HG02981 (cell line): ENCODE results near the gene RAPGEF1.

Source experiments
- ATAC-seq: cut with Tn5 transposase; IDR thresholded peaks from one replicate; pipeline ENCODE4 v1.9.1; 2021; ENCODE audit warnings: mild to moderate bottlenecking, moderate library complexity; ENCODE audit not compliant: unreplicated experiment

RAPGEF1 gene

GRCh38 chr9:131591845-131592208 is 148.0 kb downstream of the RAPGEF1 start:
- no peak for ATAC-seq

GRCh38 chr9:131590907-131591844 is 148.7 kb downstream of the RAPGEF1 start:
- peak; percentile 45 for ATAC-seq

DNA sequence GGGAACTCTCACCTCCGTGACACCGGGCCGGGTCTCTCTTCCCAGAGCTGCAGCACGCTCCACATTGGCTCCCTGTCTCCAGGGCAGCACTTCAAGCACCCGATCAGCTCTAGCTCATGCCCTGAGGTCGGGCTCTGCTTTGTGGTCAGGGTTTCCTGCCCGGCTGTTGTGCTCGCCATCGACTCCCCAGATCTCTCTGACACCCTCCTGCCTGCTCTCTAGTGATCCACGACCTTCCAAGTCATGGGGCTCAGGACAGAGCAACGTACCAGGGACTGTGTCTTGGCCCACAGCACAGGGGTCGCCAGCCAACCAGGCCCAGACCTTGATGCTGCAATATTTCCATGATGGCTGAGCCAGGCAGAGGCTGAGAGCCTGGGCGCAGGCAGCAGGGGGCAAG is 149.4 kb downstream of the RAPGEF1 start:
- ATAC-seq, result no peak

DNA sequence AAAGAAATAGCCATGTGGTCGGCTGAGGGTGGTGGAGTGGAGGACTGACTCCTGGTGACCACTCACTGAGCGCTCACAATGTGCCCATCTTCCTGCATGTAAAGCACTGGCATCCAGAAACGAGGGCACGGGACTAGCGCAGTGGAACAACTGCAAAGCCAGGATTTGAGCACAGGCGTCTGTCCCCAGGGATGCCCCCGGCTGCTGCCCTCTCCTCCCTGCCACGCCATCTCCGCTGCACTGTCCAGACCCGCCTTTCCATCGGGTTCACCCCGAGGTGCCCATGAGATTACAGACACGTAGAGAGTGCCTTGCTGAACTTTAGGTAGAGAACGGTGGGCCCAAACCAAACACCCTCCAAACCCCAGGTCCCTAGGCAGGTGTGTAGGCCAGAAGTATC is 149.9 kb downstream of the RAPGEF1 start:
- ATAC-seq, result no peak

DNA sequence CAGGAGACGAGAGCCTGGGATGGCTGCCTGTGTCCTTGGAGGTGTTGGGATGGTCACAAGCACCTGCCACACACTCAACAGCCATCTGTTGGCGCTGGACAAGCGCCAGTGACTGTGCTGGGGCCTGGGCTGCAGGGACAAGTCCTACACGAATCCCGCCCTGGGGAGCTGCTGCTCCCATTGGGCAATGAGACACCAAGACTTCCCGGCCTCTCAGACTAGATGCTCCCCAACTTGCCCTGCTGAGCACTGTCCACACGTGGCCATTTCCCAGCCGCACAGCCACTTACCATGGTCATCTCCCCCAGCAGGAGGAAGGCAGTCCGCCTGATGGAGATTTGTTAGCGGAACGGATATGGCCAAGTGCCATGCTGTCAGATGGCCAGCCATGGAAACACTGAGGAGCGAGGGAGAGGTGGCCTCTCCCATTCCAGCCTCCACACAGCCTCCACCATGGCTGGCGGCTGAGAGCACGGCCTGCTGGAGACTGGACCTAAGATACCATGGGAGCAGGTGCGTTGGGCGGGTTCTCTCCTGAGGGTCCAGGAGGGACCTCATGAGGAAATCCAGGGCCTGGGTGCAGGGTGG is 150.7 kb downstream of the RAPGEF1 start:
- ATAC-seq, result no peak

- no peak for ATAC-seq
Measured at GRCh38 chr9:131588396-131588795, 151.5 kb downstream of the RAPGEF1 start.

- no peak for ATAC-seq
Measured at GRCh38 chr9:131587906-131588305, 152.0 kb downstream of the RAPGEF1 start.

DNA sequence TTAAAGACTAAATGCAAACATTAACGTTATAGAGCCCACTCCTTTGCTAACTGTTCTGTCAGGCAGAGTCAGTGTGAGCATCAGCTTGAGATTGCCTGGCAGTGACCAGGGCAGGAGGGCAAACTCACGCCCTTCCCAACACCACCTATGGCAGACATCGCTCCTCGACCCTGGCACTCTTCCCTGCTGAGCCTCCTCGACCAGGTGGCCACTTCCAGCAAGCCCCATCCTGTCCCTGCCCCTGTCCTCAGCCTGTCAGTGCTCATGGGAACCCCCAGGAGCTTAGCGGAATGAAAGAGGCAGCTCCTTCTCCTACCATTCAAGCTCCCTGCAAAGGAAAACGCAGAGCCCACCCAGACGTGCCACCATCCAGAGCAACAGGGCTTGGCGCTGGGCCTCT is 152.5 kb downstream of the RAPGEF1 start:
- ATAC-seq, result no peak

DNA sequence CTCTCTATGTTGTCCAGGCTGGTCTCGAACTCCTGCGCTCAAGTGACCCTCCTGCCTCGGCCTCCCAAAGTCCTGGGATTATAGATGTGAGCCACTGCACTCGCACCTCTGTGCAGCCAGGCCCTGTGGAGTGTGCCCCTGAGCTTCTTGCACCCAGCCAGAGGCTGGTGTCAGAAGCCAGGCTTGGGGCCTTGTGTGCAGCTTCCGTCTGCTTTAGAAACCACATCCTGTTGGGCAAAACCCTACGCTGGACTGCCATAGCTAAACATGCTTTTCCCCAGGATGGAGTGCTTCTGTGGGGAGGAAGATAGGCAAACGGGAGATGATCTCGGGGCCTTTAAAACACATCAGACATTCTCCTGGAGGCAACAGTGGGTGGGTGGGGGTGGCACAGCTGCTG is 154.5 kb downstream of the RAPGEF1 start:
- ATAC-seq, result no peak

DNA sequence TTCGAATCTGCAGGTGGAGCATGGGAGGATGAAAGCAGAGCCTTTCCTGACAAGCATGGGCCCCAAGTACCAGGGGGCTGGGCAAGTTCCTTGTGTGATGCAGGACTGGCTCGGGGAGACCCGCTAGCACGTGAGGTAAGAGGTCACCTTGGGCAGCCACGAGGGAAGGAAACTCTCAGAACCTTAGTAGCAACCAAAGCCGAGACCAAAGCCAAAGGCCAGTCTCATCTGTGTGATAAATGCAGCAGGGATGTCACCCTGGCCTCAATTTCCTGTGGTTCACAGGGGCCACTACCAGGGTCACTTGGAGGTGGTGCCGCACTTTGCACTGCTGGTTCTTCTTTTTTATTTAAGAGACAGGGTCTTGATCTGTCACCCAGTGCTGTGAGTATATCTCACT is 155.0 kb downstream of the RAPGEF1 start:
- ATAC-seq, result no peak

DNA sequence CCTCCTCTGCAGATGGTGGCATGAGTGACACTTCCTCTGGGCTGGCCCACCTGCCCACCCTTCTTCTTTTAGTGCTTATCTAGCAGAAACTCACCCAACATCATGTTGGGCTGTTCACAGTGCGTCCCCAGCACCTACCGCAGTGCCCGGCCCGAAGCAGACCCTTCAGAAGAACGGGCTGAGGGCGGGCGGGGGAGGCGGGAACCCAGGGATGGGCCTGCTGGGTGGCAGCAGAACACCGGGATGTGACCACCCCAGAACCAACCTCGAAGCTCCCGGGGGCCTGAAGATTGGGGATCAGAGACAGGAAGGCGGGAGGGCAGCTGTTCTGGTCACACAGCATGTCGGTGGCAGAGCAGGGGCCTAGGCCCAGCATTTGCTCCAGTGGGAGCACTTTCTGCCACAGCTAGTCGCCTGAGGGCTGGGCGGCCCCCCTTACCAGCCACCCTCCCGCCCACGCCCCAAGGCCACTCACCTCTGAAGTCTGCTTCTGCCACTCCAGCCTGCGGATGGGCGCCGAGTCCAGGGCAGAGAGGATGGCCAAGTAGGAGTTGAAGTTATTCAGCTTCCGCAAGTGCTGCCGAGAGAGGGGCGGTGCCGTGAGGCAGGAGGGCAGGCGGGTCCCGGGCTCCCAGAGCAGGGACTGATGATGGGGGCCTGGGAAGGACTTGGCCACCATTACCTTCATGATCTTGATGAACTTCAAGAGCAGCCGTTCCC is 155.9 kb downstream of the RAPGEF1 start:
- ATAC-seq, result no peak

DNA sequence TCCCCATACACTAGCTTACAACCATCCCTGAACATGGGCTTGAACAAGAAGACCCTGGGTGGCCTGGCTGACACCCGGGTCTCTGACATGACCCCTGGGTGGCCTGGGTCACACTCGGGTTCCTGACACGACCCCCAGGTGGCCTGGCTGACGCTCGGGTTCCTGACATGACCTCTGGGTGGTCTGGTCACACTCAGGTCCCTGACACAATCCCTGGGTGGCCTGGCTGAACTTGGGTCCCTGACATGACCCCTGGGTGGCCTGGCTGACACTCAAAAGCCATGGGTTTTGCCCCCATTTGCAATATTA is 156.6 kb downstream of the RAPGEF1 start:
- no peak for ATAC-seq

- ATAC-seq, result no peak
Measured at GRCh38 chr9:131582466-131583336, 157.2 kb downstream of the RAPGEF1 start.

DNA sequence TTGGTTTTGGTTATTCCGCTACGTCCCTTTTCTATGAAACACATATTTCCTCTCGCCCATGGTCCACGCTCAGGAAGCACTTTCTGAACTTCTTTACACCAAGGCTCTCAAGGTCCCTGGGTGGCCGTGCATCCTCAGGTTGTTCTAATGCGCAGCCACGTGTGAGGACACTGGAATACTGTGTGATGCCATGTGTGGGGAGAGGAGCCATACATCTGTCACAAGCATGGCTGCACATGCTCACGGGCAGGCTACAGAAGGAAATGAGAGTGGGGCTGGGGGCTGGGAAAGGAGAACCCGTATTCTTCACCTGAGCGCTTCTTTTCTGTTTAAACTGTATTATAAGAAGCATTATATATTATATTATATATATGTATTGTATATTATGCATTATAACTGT is 157.8 kb downstream of the RAPGEF1 start:
- ATAC-seq, result no peak

DNA sequence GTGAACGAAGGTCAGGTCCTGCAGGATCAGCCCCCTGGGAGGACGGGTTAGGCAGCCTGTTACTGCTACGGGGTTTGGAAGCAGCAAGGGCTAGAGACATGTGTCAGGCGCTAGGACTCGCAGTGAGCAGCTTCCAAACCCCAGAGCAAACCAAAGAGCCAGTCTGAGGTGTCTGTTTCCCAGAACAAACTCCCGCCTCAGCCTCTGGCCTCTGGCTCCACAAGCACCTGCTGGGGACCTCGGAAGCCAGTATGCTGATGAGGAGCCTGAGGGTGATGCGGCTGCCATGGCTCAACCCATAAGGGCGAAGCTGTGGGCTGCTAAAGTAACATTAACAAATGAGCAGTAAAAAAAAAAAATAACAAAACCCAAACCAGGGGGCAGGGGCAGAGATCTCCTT is 159.5 kb downstream of the RAPGEF1 start:
- ATAC-seq, result no peak

DNA sequence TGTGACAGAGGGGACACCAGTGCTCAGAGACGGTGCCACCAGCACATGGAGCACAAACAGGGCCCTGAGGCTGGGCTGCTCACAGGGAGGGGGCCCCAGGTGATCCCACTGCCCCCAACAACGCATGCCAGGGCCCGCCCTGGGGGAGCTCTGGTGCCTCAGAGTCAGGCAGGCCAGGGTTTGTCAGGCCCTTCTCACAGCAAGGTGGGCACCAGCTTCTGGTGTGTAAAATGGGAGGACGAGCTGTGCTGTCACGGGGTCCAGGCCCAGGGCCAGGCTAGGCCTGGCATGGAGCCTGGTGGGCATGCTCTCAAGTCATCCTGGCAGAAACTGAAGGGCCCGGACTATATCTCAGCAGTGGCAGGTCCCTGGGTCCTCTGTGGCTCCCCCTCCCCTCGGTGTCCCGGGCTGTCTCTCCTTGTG is 160.1 kb downstream of the RAPGEF1 start:
- no peak for ATAC-seq

- no peak for ATAC-seq
Measured at GRCh38 chr9:131578731-131579504, 161.0 kb downstream of the RAPGEF1 start.

- no peak for ATAC-seq
Measured at GRCh38 chr9:131578021-131578420, 161.9 kb downstream of the RAPGEF1 start.

- no peak for ATAC-seq
Measured at GRCh38 chr9:131577005-131578000, 162.6 kb downstream of the RAPGEF1 start.
